NOMO-1 treated with DMSO at 0.1 percent for 48 hours (cell line): ENCODE measurements around the gene ROS1.

Experiments used
- DNase-seq: peaks from one replicate; lab custom pipeline; 2025; ENCODE audit not compliant: unreplicated experiment; lab: John Stamatoyannopoulos, UW

The ROS1 gene

DNA sequence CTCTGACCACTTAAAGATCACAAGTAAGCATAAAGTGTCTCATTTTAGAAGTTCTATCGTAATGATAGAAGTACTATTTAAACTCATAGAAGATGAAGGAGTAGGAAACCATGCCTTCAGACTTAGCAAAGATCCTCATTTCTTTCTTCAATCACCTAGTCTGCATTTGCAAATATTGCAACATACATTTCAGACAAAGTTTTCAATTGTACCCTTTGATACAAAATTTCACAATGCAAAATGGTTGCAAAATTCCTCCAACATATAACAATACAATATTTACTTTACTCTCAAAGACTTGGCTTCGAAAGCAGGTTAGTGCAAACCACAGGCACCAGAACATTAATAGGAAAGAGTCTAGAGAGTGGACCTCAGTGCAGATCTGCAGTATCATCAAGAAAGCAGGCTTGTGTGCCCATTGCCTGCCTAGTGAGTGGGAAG lies 16.1 kb upstream of the ROS1 start:
- DNase-seq, result peak; percentile 63

GRCh38 chr6:117440706-117441525 lies 15.2 kb upstream of the ROS1 start:
- peak; percentile 19 for DNase-seq

DNA sequence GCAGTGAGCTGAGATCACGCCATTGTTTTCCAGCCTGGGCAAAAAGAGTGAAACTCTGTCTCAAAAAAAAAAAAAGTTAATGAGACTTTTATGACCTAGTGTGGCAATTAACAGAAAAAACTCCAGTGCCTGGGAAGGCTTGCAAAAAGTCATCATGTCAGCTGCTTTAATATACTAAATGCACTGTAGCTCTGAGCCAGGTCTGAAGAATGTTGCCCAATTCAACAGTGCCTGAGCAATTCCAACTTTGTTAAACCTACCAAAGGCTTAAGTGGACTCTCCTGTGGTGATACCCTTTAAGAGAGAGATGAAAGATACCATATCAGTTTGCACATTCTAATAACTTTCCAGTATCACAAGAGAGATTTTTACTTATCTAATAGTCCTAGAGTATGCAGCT lies 6.5 kb upstream of the ROS1 start:
- DNase-seq, result no peak

- no peak for DNase-seq
These were observed 2.0 kb downstream of the ROS1 start for GRCh38 chr6:117423754-117424153.

GRCh38 chr6:117418320-117418719 lies 7.4 kb downstream of the ROS1 start:
- DNase-seq, result no peak

DNA sequence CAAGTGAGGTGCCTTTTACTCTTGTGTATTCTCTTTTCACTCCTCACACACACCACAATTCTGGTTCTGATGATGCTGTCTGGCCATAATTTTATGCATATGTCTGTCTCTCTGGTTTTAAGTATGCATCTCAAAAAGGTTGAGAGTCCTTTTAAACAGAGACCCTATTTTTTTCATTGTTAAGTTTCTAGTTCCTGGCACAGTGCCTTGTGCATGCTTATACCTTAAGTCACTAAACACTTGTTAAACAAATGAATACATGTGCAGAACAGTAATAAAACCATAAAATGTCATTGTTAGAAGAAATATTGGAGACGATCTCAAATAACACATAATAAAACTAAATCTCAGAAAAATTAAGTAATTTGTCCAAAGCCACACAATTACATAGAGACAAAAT lies 7.9 kb downstream of the ROS1 start:
- no peak for DNase-seq

DNA sequence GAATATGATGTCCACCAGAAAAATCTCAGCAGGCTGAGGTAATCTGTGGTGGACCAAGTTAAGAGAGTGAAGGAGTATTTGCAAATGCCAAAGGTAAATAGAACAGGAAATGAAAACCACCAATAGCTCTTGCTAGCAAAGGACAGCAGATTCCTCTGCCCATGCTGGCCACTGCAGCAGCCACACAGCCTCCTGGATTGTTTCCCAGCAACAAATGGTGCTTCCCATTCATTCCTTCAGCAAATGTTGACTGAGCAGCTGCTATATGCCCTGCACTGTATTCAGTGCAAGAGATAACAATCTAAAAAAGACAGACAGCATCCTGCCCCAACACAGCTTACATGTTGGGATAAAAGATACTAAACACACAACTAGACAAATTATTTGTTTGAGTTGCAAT lies 11.0 kb downstream of the ROS1 start:
- no peak for DNase-seq

DNA sequence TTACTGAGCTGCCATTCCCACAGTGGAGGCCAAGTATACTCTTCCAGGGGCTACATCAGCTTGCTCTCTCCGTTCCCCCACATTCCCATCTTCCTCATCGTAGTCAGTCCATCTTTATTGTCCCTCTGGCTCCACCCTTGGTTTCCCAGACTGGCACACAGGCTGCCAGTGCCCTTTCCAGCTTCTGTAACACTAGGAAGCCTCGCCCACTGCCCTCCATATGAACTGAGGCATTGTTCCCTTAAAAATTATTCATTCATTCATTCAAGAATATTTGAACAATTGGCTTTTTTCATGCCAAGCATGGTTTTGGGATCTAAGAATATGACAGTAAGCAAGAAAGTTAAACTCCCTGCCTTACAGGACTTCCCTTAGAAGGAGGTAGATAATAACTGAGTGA lies 14.3 kb downstream of the ROS1 start:
- no peak for DNase-seq

- DNase-seq, result no peak
These were observed 15.9 kb downstream of the ROS1 start for GRCh38 chr6:117409863-117410262.

DNA sequence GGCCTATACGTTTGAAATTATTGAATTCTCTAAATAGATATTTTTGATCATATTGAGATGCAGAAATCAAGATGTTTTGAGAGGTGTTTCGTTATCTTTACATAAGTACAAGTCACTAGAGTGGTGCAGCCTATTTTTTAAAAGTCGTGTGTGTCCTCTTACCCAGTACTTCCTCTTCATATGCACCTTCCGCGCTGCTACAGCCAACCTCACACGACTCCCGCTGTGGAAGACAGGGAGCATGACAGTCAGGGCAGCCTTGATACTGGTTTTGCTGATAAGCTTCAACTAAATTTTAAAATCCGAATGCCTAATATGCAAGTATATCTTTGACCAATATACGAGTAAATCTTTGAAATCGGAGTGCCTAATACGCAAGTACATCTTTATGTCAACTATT lies 16.3 kb downstream of the ROS1 start:
- DNase-seq, result peak; percentile 76

GRCh38 chr6:117404548-117404947 lies 21.2 kb downstream of the ROS1 start:
- DNase-seq, result no peak

DNA sequence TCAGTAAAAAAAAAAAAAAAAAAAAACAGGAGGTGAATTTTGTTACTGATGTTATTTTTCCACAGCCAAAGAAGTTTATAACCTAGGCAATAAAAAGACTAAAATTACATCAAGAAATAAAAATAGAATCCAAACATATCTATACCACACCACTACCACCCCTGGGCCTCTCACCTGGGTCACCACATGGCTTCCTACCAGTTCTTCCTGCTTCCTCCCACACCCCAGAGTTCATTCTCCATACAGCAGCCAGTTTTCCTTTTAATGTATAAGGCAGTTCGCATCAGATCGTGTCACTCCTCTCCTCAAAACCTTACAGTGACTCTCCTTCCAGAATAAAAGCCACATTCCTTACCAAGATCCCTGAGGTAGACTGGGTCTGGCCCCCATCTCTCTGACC lies 23.9 kb downstream of the ROS1 start:
- no peak for DNase-seq

DNA sequence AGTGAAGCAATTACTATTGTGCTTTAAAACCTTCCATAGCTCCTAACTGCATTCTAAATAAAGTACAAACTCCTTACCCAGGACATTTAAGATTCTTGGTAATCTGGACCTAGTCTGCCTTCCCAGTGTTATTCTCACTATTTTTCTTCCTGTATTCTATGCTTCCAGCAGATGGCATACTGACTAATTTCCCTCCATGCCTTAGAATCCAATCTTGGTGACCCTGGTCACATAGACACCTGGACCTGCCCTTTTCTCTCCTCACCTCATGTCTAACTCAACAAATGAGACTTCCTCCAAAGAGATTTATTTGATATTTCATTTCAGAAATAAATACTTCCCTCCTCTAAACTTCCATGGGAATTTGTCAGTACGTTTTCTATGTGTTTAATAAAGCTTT lies 25.8 kb downstream of the ROS1 start:
- no peak for DNase-seq

DNA sequence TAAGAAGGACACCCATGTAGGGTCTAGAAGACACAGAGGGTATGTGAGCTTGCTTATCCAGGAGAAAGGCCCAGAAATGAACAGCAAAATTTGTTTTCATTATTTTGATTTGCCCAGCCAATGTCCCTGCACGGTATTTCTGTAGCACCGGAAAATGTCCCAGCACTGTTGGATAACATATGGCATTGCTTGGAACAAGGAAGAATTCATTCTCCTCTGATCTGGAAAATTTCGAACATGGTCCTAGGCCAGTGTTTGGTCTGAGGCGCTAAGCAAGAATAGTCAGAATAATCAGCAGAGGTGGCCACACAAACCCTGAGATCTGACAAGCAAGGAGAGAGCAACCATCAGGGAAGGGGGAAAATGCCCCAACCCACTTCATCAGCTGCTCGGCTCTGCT lies 26.6 kb downstream of the ROS1 start:
- DNase-seq, result no peak

DNA sequence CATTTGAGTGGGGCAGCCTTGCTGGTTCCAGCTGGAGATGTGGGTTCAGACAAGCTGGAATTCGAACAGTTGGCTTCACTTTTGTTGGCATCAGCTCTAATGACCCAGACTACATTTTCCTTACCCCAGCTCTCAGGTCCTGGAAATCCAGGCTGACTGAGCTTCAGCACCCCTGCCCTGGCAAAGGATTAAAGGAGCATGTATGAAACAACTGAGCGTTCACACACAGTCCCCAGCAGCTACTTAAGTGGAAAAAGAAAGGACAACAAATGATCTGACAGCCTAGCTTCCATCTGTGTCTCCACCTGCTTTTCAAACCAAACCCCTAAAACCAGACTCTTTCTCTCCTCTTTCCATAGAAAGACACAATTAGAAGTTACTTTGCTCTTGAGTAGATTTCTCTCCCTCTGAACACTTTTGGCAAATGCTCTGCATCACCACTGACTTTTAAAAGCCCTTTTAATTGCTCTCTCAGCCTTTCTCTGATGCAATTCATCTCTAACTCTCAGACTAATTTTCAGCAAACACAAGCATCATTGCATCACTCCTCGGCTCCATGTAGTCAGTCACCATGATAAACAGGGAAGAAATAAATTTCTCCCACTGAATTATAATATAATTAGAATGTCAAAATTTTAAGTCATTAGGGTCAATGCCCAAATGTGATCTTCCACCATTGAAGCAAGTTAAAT lies 28.1 kb downstream of the ROS1 start:
- DNase-seq, result peak; percentile 69

GRCh38 chr6:117396228-117396627 lies 29.5 kb downstream of the ROS1 start:
- DNase-seq, result peak; percentile 79

GRCh38 chr6:117395164-117395563 lies 30.6 kb downstream of the ROS1 start:
- no peak for DNase-seq

- no peak for DNase-seq
These were observed 32.7 kb downstream of the ROS1 start for GRCh38 chr6:117393045-117393444.

GRCh38 chr6:117391874-117392583 lies 33.7 kb downstream of the ROS1 start:
- no peak for DNase-seq

DNA sequence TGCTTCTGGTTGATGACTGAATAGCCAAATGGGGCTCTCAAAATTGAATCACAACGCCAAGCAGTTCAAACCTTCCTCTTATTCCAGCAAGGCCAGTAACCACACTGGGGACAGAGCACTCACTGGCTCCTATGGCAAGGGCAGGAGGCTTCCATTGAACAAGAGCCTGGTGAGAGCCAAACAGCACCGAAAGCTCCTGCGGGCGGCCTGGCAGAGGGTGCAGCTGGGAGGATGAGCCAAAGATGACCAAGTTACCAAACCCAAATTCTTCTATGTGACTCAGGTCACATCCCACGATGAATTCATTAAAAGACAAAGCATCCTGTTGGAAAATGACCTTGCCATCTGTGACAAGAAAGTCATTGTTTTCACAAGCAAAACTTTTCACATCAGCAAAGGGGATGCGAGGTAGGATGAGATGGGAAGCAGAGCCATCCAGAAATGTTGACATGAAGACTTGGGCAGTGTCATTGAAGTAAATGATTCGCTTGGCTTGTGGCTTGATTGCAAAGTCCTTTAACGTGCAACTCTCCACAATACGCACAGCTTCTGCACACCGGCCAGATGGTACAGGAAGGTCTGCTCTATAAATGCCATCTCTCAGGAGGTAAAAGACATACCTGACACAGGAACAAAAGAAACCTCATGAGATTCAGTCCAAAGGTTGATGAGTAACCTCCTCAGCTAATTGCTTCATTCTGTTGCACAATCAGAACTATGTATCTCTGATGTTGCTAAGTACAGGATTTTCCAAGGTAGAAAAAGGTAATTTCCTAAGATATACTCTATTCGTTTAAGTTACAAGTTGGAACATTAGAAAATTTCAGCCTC lies 36.3 kb downstream of the ROS1 start:
- peak; percentile 75 for DNase-seq

- no peak for DNase-seq
These were observed 38.2 kb downstream of the ROS1 start for GRCh38 chr6:117387454-117387974.
